HPDE6-E6E7 (cell line): Measurements from ENCODE around the gene PSENEN.
"Not testable (repeated sequence)": the region's sequence is repeated elsewhere in the genome, so short reads cannot be mapped to it uniquely, and the experiment has no call there.

ENCODE experiments used
- DNase-seq: peaks from one replicate; pipeline ENCODE4 v3.0.0; 2011; ENCODE audit warnings: missing footprints; ENCODE audit errors: extremely low spot score

The PSENEN gene

DNA sequence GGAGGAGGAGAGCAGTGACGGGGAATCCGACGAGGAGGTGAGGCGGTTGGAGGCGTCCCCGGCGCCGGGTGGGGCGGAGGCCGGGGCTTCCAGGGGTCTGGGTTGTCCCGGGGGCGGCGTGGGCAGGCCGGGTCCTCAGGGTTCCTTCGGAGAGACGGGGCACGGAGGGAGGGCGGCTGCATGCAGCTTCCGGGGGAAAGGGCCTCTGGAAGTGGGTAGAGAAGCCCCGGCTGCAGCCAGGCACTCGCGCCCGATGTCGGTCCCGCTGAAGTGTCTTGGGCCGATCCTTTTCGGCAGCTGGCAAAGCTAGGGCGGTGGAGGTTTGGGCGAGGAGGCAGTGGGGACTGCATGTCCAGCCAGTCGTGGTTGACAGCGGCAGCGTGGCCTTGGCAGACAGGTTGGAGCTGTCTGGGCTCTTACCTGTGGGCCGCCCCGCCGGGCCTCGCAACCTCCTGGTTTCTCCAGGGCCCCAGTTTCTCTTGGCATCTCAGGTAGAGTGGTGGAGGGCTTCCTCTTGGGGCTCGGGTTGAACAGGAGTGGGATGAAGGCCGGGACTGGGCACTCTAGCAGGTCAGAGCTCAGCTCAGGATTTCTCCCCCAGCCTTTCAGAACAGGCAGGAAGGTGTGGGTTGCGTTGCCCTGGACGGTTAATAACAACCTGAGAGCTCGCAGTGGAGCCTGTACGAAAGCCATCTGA lies 27.0 kb upstream of the PSENEN start:
- DNase-seq, result no peak

DNA sequence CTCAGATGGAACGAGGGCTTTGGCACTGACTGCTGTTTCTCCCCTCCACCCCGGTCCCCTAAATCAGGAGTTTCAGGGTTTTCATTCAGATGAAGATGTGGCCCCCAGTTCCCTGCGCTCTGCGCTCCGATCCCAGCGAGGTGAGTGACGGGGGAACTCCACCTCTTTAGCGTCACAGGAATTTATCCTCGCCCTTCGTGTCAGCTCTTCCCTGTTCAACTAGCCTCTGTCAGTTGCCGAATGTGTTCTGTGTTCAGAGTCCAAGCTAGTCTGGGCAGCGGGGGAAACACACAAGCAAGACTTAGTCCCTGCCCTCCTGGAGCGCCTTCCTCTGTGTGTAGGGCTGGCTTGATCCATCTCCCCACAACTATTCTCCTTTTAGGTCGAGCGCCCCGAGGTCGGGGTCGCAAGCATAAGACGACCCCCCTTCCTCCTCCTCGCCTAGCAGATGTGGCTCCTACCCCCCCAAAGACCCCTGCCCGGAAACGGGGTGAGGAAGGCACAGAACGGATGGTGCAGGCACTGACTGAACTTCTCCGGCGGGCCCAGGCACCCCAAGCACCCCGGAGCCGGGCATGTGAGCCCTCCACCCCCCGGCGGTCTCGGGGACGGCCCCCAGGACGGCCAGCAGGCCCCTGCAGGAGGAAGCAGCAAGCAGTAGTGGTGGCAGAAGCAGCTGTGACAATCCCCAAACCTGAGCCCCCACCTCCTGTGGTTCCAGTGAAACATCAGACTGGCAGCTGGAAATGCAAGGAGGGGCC lies 25.9 kb upstream of the PSENEN start:
- DNase-seq, result no peak

DNA sequence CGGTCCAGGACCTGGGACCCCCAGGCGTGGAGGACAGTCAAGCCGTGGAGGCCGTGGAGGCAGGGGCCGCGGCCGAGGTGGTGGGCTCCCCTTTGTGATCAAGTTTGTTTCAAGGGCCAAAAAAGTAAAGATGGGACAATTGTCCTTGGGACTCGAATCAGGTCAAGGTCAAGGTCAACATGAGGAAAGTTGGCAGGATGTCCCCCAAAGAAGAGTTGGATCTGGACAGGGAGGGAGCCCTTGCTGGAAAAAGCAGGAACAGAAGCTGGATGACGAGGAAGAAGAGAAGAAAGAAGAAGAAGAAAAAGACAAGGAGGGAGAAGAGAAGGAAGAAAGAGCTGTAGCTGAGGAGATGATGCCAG lies 25.3 kb upstream of the PSENEN start:
- no peak for DNase-seq

DNA sequence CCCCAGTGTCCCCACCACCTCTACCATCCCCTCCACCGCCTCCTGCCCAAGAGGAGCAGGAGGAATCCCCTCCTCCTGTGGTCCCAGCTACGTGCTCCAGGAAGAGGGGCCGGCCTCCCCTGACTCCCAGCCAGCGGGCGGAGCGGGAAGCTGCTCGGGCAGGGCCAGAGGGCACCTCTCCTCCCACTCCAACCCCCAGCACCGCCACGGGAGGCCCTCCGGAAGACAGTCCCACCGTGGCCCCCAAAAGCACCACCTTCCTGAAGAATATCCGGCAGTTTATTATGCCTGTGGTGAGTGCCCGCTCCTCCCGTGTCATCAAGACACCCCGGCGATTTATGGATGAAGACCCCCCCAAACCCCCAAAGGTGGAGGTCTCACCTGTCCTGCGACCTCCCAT lies 24.8 kb upstream of the PSENEN start:
- DNase-seq, result no peak

DNA sequence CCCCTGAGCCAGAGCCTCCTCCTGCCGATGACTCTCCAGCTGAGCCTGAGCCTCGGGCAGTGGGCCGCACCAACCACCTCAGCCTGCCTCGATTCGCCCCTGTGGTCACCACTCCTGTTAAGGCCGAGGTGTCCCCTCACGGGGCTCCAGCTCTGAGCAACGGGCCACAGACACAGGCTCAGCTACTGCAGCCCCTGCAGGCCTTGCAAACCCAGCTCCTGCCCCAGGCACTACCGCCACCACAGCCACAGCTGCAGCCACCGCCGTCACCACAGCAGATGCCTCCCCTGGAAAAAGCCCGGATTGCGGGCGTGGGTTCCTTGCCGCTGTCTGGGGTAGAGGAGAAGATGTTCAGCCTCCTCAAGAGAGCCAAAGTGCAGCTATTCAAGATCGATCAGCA lies 24.1 kb upstream of the PSENEN start:
- DNase-seq, result no peak

DNA sequence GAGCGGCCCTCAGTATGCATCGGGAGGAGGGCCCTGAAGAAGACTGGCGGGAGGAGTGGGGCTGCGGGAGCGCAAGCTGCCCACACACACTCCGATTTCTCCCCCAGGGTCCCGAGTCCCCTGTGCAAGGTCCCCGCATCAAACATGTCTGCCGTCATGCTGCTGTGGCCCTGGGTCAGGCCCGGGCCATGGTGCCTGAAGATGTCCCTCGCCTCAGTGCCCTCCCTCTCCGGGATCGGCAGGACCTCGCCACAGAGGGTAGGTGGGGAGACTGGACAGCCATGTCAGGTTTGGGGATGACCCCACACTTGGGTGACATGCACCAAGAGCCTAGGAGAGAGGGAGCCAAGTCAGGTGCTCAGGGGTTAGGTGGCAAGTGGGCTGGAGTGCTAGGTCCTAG lies 23.0 kb upstream of the PSENEN start:
- DNase-seq, result no peak

DNA sequence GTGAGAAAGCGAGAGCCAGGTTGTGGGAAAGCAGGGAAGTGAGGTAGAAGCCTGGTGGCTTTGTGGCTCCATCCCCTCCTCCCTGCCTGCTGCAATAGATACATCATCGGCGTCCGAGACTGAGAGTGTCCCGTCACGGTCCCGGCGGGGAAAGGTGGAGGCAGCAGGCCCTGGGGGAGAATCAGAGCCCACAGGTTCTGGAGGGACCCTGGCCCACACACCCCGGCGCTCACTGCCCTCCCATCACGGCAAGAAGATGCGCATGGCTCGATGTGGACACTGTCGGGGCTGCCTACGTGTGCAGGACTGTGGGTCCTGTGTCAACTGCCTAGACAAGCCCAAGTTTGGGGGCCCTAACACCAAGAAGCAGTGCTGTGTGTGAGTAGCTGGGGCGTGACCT lies 22.6 kb upstream of the PSENEN start:
- DNase-seq, result no peak

DNA sequence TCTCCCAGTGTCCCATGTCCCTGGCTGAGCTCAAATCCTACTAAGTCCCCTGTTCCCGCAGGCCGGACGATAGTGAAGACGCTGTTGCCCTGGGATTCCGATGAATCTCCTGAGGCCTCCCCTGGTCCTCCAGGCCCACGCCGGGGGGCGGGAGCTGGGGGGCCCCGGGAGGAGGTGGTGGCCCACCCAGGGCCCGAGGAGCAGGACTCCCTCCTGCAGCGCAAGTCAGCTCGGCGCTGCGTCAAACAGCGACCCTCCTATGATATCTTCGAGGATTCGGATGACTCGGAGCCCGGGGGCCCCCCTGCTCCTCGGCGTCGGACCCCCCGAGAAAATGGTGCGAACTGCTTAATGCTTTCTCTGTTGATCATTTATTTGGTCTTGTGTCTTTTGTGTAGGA lies 21.8 kb upstream of the PSENEN start:
- no peak for DNase-seq

DNA sequence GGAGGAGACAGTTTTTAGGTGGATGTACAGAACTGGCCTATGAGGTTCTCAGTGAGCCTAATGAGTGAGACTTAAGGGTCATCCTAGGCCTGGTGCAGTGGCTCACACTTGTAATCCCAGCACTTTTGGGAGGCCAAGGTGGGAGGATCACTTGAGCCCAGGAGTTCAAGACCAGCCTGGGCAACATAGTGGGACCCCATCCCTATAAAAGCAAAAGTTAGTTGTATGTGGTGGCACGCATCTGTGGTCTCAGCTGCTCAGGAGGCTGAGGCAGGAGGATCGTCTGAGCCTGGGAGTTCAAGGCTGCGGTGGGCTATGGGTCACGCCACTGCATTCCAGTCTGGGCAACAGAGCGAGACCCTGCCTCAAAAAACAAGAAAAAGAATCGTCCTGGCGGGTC lies 21.3 kb upstream of the PSENEN start:
- DNase-seq, result not testable (repeated sequence)

DNA sequence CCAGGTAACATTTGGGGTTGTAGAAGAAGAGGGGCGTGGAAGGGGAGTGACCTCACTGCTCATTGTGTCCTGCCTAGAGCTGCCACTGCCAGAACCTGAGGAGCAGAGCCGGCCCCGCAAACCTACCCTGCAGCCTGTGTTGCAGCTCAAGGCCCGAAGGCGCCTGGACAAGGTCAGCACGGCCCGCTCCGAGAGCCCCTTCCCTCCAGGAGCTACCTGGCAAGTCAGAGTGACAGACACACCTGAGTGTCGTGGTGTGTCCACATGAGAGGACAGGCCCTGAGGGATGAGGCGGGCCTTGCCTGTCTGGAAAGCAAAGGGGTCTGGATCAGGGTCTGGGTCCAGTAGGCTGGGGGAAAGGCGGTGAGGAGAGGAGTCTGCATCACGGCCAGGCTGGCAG lies 20.9 kb upstream of the PSENEN start:
- no peak for DNase-seq

DNA sequence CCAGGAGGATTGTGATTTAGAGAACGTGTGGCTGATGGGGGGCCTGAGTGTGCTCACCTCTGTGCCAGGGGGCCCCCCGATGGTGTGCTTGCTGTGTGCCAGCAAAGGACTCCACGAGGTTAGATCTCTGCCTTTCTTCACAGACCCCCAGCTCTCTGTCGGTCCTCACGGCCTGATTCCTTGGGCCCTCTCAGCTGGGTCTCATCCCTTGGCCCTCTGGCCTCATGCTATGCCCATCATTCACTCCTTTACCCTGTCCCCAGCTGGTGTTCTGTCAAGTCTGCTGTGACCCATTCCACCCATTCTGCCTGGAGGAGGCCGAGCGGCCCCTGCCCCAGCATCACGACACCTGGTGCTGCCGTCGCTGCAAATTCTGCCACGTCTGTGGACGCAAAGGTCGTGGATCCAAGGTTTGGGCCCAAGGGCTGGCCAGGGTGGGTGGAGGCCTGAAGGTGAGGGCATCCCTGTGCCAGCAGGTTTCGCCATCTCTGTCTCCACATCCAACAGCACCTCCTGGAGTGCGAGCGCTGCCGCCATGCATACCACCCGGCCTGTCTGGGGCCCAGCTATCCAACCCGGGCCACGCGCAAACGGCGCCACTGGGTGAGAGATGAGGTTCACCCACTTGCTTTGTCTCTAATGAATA lies 20.1 kb upstream of the PSENEN start:
- DNase-seq, result no peak

DNA sequence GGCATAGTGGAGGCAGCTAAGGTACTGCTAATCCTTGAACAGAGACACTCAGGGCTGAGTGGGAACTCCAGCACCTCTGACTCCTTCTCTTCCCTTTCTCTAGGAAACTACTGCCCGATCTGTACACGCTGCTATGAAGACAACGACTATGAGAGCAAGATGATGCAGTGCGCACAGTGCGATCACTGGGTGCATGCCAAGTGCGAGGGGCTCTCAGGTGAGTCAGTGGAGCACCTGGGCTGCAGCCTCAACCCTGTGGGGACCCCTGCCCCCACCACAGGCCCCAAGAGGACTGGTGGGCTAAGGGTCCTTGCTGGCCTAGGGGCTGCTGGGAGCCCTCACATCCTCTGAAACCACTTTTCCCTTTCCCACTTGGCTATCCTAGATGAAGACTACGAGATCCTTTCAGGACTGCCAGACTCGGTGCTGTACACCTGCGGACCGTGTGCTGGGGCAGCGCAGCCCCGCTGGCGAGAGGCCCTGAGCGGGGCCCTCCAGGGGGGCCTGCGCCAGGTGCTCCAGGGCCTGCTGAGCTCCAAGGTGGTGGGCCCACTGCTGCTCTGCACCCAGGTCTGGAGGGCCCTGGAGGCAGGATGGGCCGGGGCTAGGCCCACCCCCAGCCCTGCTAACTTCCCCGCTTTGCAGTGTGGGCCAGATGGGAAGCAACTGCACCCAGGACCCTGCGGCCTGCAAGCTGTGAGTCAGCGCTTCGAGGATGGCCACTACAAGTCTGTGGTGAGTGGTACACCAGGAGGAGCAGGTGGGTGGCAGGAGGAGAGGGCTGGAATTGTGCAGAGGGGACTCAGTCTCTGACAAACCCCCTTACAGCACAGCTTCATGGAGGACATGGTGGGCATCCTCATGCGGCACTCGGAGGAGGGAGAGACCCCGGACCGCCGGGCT lies 18.1 kb upstream of the PSENEN start:
- DNase-seq, result no peak

DNA sequence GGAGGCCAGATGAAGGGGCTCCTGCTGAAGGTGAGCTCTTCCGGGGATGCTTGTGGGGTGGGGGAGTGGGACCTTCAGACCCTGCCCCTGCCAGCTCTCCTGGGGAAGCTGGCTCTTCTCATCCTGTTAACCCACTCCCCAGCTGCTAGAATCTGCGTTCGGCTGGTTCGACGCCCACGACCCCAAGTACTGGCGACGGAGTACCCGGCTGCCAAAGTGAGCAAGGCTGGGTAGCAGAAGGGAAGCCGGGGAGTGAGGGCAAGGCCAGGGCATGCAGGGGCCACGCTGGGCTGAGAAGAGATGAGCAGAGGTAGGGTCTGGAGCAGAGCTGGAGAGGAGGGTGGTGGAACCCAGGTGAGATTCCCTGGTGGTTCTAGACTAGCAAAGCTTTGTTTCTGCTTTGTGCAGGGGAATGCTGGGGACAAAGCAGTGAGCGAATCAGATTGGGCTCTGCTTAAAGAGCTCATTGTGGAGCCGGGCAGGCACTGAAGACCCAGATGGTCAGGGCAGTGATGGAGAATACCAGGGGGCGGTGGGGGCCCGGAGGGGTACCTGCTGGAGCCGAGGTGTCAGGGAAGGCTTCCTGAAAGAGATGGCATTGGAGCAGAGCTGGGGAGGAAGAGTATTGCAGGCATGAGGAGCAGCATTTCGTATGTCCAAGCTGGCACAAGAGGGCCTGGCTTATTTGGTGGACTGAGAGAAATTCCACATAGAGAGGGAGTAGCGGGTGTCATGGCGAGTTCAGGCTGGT lies 17.3 kb upstream of the PSENEN start:
- no peak for DNase-seq

DNA sequence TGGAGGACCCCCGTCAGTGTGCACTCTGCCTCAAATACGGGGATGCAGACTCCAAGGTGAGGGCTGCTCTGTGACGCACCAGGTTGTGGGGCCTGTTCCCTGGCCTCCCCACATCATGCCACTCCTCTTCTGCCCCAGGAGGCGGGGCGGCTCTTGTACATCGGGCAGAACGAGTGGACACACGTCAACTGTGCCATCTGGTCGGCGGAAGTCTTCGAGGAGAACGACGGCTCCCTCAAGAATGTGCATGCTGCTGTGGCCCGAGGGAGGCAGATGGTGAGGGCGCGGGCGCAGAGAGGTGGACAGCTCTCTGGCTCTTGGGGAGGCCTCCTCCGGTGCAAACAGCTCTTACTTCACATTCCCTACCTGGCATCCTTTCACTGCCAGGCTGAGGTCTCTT lies 16.4 kb upstream of the PSENEN start:
- no peak for DNase-seq

DNA sequence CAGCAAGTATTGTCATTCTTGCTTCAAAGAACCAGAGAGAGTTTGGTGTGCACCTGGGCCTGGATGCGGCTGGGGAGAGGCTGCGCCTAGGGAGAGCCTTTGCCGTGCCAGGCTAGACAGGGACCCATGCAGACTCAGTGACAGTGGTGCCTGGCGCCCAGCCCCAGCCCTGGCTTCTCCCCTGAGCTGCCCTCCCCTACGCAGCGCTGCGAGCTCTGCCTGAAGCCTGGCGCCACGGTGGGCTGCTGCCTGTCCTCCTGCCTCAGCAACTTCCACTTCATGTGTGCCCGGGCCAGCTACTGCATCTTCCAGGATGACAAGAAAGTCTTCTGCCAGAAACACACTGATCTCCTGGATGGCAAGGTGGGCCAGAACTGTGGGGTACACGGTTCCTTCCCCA lies 15.7 kb upstream of the PSENEN start:
- no peak for DNase-seq

DNA sequence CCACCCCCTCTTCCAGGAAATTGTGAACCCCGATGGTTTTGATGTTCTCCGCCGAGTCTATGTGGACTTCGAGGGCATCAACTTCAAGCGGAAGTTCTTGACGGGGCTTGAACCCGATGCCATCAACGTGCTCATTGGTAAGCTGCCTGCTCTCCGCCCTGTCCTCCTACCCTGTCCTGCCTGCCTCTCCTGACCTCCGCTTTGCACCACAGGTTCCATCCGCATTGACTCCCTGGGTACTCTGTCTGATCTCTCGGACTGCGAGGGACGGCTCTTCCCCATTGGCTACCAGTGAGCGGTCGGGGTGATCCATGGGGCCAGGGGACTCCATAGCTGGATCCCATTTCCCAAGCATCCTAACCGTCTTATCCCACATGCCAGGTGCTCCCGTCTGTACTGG lies 15.1 kb upstream of the PSENEN start:
- DNase-seq, result no peak

DNA sequence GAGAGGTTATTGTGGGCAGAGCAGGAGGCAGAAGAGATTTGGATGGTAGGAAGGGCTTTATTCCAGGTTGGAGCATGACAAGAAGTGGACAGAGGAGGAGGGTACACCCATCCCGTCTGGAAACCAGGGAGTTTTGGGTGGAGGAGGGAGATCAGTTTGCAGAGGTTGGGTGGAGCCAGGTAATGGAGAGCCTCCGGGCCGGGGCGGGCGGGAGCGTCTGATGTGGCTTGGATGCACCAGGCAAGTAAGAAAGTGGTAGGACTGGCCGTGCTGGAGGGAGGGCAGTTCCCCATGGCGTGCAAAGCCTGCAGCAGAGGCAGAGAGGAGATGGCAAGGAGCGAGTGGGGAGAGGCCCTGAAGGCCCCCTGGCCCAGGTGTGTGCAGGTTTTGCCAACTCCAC lies 14.1 kb upstream of the PSENEN start:
- no peak for DNase-seq

DNA sequence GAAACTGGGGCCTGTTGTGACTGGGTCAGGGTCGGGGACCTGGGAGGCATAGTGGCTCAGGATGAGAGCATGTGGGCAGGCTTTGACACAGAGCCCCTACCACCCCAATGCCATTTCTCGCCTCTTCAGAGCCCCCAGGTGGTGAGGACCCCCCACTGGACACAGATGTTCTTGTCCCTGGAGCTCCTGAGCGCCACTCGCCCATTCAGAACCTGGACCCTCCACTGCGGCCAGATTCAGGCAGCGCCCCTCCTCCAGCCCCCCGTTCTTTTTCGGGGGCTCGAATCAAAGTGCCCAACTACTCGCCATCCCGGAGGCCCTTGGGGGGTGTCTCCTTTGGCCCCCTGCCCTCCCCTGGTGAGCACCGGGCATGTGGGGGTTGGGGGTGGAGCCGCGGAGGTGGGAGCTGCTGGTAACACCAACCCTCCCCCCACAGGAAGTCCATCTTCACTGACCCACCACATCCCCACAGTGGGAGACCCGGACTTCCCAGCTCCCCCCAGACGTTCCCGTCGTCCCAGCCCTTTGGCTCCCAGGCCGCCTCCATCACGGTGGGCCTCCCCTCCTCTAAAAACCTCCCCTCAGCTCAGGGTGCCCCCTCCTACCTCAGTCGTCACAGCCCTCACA lies 13.6 kb upstream of the PSENEN start:
- no peak for DNase-seq

DNA sequence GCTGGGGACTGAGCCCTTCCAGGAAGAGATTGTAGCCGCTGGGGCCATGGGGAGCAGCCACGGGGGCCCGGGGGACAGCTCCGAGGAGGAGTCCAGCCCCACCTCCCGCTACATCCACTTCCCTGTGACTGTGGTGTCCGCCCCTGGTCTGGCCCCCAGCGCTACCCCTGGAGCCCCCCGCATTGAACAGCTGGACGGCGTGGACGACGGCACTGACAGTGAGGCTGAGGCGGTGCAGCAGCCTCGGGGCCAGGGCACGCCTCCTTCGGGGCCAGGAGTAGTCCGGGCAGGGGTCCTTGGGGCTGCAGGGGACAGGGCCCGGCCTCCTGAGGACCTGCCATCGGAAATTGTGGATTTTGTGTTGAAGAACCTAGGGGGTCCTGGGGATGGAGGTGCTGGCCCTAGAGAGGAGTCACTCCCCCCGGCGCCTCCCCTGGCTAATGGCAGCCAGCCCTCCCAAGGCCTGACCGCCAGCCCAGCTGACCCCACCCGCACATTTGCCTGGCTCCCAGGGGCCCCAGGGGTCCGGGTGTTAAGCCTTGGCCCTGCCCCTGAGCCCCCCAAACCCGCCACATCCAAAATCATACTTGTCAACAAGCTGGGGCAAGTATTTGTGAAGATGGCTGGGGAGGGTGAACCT lies 12.8 kb upstream of the PSENEN start:
- DNase-seq, result no peak
